Body of pancreas (tissue), 4 donors: ENCODE measurements around the gene UBE2Q2. TPM values are rescaled to one million over a fixed set of nuclear protein-coding genes. Genes with fewer than 3 reads are reported as not detected.

Experiments used
- ATAC-seq: fragments of 150-250 bp; one replicate; pipeline ENCODE4 v1.9.1; 2016
- DNase-seq, 4 donors: peaks; one replicate each; pipeline ENCODE4 v3.0.0-alpha.2; 2019
- H3K27ac ChIP-seq, 4 donors: fragments of 200-600 bp; sonication (generic); 1 replicate in 3 of 4; 2 replicates in 1 of 4; pipeline versions ENCODE4 v1.5.1 to v1.6.1; 2016 to 2019; ENCODE audit warnings: mild to moderate bottlenecking in 1 of 4, mixed read lengths in 1 of 4, moderate library complexity in 1 of 4
- H3K27me3 ChIP-seq, 2 donors: fragments of 200-600 bp; sonication (generic); one replicate each; pipeline ENCODE4 v1.6.0; 2016; ENCODE audit warnings: mild to moderate bottlenecking in 1 of 2
- H3K36me3 ChIP-seq, 2 donors: fragments of 200-600 bp; sonication (generic); replicated peaks in 1 of 2; 2 replicates each; pipeline ENCODE4 v1.5.1; 2016; ENCODE audit warnings: low read depth in 2 of 2; ENCODE audit not compliant: insufficient read depth in 1 of 2
- H3K4me1 ChIP-seq: fragments of 200-600 bp; sonication (generic); one replicate; pipeline ENCODE4 v1.6.0; 2016
- H3K4me3 ChIP-seq, 2 donors: fragments of 200-600 bp; sonication (generic); 1 replicate in 1 of 2; 2 replicates in 1 of 2; pipeline ENCODE4 v1.5.1; 2016 to 2019
- H3K9me3 ChIP-seq, 3 donors: fragments of 200-600 bp; sonication (generic); 1 replicate in 2 of 3; 2 replicates in 1 of 3; pipeline ENCODE4 v1.5.1; 2016
- CTCF ChIP-seq, 7 experiments: fragments of 450-650 bp in 4 of 7; fragments of 200-600 bp in 3 of 7; sonication (generic) in 3 of 7; IDR thresholded peaks; one replicate each; pipeline ENCODE4 v1.5.1; 2016 to 2019; ENCODE audit warnings: antibody characterized with exemption in 7 of 7
- POLR2A ChIP-seq, 3 donors: fragments of 450-650 bp; IDR thresholded peaks; one replicate each; pipeline ENCODE4 v1.6.1; 2016; ENCODE audit warnings: antibody characterized with exemption in 3 of 3, mild to moderate bottlenecking in 2 of 3
- WGBS, 2 donors: methylation state at CpG; one replicate each; pipeline ENCODE4 v1.1.5; 2017; 5-methylcytosine and 5-hydroxymethylcytosine counted together
- intact Hi-C: fragments of 100-400 bp; cut with DNase I; formaldehyde crosslinking; loops from one replicate; pipeline ENCODE4 v1.15.1; 2023
- total RNA-seq, 2 donors: library from RNA; depleted of rRNA; stranded (reverse); fragments of >200 nt; gene quantifications; one replicate each; pipeline ENCODE4 v1.1.0, GENCODE V29; 2016

The UBE2Q2 gene
- total RNA-seq, 2 donors from 2014 or later = 15.2 to 15.8 TPM

DNA sequence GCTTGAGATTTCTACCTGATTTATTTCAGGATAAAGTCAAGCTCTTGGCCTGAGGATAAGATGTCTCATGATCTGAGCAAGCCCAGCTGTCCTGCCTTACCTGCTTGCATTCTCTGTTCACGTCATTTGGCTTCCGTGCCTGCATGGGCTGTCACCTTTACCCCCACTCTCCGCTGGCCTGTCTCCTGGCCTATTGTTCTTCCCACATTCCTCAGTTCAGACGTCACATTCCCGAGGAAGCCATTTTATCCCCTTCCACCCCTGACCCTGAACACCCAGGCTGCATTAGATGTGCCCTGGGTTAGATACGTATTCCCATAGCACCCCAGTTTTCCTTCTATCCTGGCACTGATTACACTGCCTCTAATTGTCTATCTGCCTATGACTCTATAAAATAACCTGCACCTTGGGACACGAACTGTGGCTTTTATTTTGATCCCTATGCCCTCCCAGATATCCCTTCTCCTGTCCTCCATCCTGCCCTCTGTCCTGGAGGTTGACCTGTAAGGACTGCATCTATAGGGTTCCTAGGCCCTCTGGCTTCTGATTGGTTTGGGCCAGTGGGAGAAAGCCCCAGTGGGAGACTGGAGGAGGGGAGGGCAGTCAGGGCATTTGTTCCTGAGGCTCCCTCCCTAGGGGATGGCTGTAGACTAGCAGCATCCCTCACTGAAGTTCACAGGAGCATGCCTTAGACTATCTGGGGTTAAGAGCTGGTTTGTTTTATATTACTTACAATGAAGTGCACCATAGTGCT, 19.2 kb upstream of the UBE2Q2 start:
- 71 to 77% methylated on average over 7 of the region's 7 CpGs for WGBS, 2 donors
- Histone ChIP-seq H3K4me1 (no peaks in the 10 kb centered on the region), H3K36me3 (no peaks in the 10 kb centered on the region), H3K27me3 (no peaks in the 10 kb centered on the region), H3K9me3 (no peaks in the 10 kb centered on the region), H3K27ac (peak overlapping the region in 1 of 4 donors; percentile 13), H3K4me3 (no peak overlapping the region)
- peak; percentile 35 for ATAC-seq
- no peak for TF ChIP-seq CTCF (IDR thresholded peaks at IDR 0.05)
- TF ChIP-seq POLR2A (IDR thresholded peaks at IDR 0.05) = no peak
- intact Hi-C loops = no loop called here
- peak in 2 of 4 donors; percentile 20 to 23 for DNase-seq

- ATAC-seq (no peak), DNase-seq (no peak)
- no peaks in the 10 kb centered on the region for H3K9me3 ChIP-seq
- whole genome bisulfite sequencing, 2 donors = 65 to 71% methylated on average over 3 of the region's 3 CpGs
- no peaks in the 10 kb centered on the region for H3K36me3 ChIP-seq
- no peaks in the 10 kb centered on the region for H3K4me1 ChIP-seq
- intact Hi-C loops = no loop called here
- H3K27ac ChIP-seq = no peak overlapping the region
- TF ChIP-seq POLR2A (IDR thresholded peaks at IDR 0.05) (no peak), CTCF (IDR thresholded peaks at IDR 0.05) (no peak)
- H3K27me3 ChIP-seq = no peaks in the 10 kb centered on the region
- no peak overlapping the region for H3K4me3 ChIP-seq
These were observed 15.6 kb upstream of the UBE2Q2 start for GRCh38 chr15:75827691-75828090.

DNA sequence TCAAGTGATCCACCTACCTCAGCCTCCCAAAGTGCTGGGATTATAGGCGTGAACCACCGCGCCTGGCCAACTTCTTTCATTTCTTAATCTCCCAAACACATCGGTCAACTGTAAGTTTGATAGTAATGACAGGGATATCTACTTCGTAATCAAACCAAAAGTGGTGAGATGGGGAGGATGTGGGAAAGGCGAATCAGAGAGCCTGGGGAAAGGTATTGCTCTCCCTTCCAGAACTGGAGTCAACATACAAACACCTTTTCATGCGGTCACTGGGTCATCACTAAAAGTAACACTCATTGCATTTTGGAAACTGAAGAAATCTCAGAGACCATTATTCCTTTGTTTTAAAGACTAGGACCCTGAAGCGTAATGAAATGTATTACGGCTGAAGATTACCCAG, 14.8 kb upstream of the UBE2Q2 start:
- WGBS, 2 donors = 88 to 90% methylated on average over 9 of the region's 9 CpGs
- TF ChIP-seq POLR2A (IDR thresholded peaks at IDR 0.05) (no peak), CTCF (IDR thresholded peaks at IDR 0.05) (no peak)
- intact Hi-C loops = no loop called here

DNA sequence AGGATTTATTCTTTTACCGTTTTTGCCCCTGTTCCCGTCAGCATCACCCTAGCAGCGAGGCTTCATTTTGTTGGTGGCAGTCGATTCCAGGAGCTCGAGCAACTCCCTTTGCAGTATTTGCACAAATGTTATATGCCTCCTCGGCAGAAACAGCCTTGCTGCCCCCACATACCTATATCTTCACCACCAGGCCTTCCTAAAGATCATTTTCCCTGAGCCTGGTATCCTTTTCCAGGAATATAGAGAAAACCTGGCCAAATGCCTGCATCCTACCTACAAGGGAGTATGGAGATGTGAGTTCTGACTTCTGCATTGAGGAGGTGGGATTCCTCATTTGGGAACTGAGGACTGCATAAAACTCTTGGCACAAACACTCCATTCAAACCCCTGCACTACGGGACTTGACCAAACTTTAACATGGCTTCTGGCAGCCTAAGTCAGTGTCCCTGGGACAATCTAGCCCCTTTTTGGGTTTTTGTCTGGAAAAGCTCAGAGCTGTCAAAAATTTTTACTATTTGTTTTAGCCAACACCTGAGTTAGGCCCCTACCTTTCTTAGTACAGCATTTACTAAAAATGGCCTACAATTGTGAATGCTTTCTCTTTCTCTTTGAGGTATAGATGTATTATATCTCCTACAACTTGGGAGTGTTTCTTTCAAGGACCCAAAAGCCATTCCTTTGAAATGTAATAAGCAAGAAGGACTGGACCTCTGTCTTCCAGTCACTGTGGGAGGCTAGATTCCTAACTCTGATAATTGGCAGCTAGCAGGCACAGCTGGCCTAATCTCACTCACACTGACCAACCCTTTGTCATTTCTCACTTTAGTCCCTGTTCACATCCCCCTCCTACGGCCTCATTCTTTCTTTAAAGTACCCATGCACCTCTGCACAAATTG, 12.1 kb upstream of the UBE2Q2 start:
- no peak for DNase-seq
- Histone ChIP-seq H3K4me1 (no peaks in the 10 kb centered on the region), H3K36me3 (no peaks in the 10 kb centered on the region), H3K9me3 (no peaks in the 10 kb centered on the region), H3K27ac (no peak overlapping the region), H3K4me3 (no peak overlapping the region), H3K27me3 (no peaks in the 10 kb centered on the region)
- ATAC-seq = no peak
- intact Hi-C loops = no loop called here
- 76 to 84% methylated on average over 8 of the region's 8 CpGs for WGBS, 2 donors
- TF ChIP-seq CTCF (IDR thresholded peaks at IDR 0.05) (no peak), POLR2A (IDR thresholded peaks at IDR 0.05) (no peak)

More for the DNA sequence above, 14.8 kb upstream of the UBE2Q2 start:
- no peaks in the 10 kb centered on the region for H3K4me1 ChIP-seq
- no peaks in the 10 kb centered on the region for H3K36me3 ChIP-seq
- ATAC-seq = no peak
- H3K27ac ChIP-seq = no peak overlapping the region
- no peaks in the 10 kb centered on the region for H3K9me3 ChIP-seq
- DNase-seq = no peak
- H3K4me3 ChIP-seq = no peak overlapping the region
- H3K27me3 ChIP-seq = no peaks in the 10 kb centered on the region
